ENCODE results near the gene ALK. TPM values are rescaled to one million over a fixed set of nuclear protein-coding genes. Genes with fewer than 3 reads are reported as not detected.

The ALK gene
- total RNA-seq, 3 donors from 2014 or later = 0.07 to 2.4 (median 0.09) TPM

DNA sequence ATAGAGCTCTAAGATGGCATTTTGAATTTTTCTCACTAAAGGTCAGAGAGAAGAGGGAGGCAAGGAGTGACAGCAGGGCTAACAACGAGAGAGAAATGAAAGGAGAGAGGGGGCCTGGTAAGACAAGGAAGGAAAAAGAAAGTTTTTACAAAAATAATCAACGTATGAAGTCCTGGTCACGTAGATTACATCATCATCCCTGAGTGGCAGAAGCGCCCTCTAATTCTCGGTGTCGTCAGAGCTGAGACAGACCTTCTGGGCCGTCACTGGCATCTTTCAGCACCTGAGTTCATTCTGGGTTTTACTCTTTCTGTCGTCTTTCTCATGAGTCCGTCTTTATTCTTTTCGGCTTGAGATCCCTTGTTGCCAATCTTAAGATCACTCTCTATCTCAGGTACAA, 329.8 kb downstream of the ALK start:
- Histone ChIP-seq H3K9me3 (no peaks in the 10 kb centered on the region), H3K4me1 (ENCODE audit: low read depth) (no peaks in the 10 kb centered on the region), H3K36me3 (ENCODE audit: low read depth) (no peaks in the 10 kb centered on the region), H3K4me3 (no peak overlapping the region)
- intact Hi-C loops (cut with DNase I, micrococcal nuclease) = no loop called here
- ATAC-seq = no peak
- no peak for DNase-seq
- TF ChIP-seq, protein P1, sequence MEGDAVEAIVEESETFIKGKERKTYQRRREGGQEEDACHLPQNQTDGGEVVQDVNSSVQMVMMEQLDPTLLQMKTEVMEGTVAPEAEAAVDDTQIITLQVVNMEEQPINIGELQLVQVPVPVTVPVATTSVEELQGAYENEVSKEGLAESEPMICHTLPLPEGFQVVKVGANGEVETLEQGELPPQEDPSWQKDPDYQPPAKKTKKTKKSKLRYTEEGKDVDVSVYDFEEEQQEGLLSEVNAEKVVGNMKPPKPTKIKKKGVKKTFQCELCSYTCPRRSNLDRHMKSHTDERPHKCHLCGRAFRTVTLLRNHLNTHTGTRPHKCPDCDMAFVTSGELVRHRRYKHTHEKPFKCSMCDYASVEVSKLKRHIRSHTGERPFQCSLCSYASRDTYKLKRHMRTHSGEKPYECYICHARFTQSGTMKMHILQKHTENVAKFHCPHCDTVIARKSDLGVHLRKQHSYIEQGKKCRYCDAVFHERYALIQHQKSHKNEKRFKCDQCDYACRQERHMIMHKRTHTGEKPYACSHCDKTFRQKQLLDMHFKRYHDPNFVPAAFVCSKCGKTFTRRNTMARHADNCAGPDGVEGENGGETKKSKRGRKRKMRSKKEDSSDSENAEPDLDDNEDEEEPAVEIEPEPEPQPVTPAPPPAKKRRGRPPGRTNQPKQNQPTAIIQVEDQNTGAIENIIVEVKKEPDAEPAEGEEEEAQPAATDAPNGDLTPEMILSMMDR (IDR thresholded peaks at IDR 0.05) = no peak

DNA sequence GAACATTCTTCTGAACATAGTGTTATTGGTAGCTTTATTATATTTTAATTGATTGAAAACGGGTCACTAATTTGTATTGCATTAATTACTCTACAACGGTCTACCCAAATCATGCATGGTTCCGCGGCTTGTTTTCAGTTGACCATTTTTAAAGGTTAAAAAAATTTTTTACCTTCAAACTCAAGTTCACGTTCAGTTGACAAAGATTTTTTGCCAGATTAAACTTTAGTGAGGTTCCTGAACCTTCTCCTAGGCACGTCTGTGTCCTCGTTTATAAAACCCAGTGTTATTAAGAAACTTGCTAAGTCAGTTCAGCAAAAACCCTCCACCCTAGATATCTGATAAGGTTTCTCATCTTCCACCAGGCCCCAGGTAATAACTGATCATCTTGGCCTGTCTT, 331.2 kb downstream of the ALK start:
- no peak overlapping the region for H3K4me3 ChIP-seq

DNA sequence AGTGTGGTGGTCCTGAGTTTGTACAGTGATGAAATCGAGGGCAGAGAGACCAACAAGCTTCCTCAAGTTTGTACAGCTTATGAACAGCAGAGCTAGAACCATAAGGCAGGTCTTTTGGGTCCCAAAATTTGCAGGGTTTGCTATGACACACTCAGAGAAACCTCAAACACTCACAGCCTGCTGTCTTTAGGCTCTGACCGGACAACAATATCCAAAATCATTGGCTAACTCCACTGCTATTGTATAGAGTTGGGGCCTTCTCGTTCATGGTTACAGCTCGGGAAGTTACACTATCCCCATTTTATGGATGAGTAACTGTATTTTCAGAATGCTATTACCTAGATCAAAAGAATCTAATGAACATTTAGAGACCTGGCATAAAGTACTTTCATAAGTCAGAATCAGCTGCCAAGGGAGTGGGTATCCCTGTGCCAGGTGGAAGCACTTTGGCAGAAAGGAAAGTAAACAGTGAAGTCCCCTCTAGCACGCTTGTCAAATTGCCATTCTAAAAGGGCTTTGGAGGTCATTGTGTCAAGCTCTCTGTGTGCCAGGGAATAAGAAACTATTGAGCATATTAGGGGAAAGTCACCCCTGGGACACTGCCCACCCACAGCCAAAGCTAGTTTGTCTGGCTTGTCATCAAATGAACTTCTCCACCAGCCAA, 331.8 kb downstream of the ALK start:
- DNase-seq (no peak), ATAC-seq (no peak)

More for the DNA sequence above, 331.2 kb downstream of the ALK start:
- Histone ChIP-seq H3K4me1 (ENCODE audit: low read depth) (no peaks in the 10 kb centered on the region), H3K36me3 (ENCODE audit: low read depth) (no peaks in the 10 kb centered on the region), H3K9me3 (no peaks in the 10 kb centered on the region)
- DNase-seq = no peak
- no peak for ATAC-seq
- intact Hi-C loops (cut with DNase I, micrococcal nuclease) = no loop called here
- TF ChIP-seq, protein P1 (IDR thresholded peaks at IDR 0.05) = no peak

DNA sequence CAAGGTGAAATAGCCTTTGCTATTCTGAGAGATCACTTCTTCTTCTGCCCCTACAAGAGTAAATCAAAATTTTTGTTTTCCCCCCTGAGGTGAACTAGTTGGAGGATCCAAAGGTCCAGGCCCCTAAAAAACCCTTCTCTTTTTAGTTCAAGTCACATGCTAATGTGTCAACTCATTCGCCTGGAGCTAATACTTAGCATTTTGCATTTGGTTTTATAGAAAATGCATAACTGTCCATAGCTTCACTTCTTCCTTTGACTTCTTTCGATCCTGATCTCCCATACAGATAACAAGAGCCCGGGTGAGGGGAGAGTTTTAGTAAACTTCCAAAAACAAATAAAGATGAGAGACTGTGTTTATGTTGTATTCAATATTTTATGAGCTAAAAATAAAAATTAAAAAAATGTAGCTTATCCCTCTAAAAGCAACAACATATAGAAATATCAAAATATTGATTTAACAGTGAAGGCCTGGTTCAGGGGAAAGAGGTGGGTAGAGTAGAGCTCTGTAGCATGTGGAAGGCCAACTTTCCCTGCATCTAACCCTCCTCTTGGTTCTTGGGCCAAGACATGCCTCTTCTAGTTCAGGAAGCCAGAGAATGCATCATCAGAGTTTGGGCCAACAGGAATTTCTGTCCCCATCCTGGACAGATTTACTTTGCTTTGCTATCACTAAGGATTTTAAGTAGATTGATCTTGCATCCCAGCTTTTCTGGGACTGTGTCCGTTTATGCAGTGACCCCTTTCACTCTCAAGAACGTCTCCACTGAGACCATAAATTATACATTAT, 333.8 kb downstream of the ALK start:
- intact Hi-C loops (cut with DNase I, micrococcal nuclease) = no loop called here
- ATAC-seq = no peak
- TF ChIP-seq, protein P1 (IDR thresholded peaks at IDR 0.05) = no peak

More for the DNA sequence above, 331.8 kb downstream of the ALK start:
- Histone ChIP-seq H3K36me3 (ENCODE audit: low read depth) (no peaks in the 10 kb centered on the region), H3K9me3 (no peaks in the 10 kb centered on the region), H3K4me3 (no peak overlapping the region), H3K4me1 (ENCODE audit: low read depth) (no peaks in the 10 kb centered on the region)
- TF ChIP-seq, protein P1 (IDR thresholded peaks at IDR 0.05) = no peak
- intact Hi-C loops (cut with DNase I, micrococcal nuclease) = no loop called here

DNA sequence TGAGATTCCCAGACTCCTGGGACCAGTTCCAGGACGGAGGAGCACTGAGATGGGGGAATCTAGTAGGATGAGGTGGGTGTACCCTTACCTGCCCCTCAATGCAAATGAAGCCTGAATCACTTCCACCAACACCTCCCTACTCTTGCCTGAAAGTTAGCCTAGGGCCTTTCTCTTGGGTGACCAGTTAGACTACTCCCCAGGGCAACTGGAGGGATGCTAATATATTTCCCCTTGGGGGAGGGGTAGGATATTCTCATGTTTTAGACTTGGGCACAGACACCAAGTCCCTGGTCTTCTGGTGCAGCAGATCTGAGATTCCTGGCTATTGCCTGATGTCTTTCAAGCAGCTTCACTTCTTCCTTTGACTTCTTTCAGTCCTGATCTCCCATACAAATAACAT, 334.5 kb downstream of the ALK start:
- ATAC-seq (no peak), DNase-seq (no peak)
- no peaks in the 10 kb centered on the region for H3K4me1 ChIP-seq (ENCODE audit: low read depth)
- H3K9me3 ChIP-seq = no peaks in the 10 kb centered on the region
- TF ChIP-seq, protein P1 (IDR thresholded peaks at IDR 0.05) = no peak
- no peaks in the 10 kb centered on the region for H3K36me3 ChIP-seq (ENCODE audit: low read depth)
- no peak overlapping the region for H3K4me3 ChIP-seq
- intact Hi-C loops (cut with DNase I, micrococcal nuclease) = no loop called here

More for the DNA sequence above, 333.8 kb downstream of the ALK start:
- H3K36me3 ChIP-seq (ENCODE audit: low read depth) = no peaks in the 10 kb centered on the region
- H3K4me1 ChIP-seq (ENCODE audit: low read depth) = no peaks in the 10 kb centered on the region
- no peak for DNase-seq
- no peaks in the 10 kb centered on the region for H3K9me3 ChIP-seq
- H3K4me3 ChIP-seq = no peak overlapping the region

All from mucosa of descending colon (tissue), 3 donors.